ENCODE results near the gene LIX1L. TPM values are rescaled to one million over a fixed set of nuclear protein-coding genes. Genes with fewer than 3 reads are reported as not detected.

The LIX1L gene
- total RNA-seq, 1 experiment from 2014 or later = 34.6 TPM

- DNase-seq (ENCODE audit: low spot score) = no peak
These were observed 64.3 kb downstream of the LIX1L start for GRCh38 chr1:145893306-145894055.

- DNase-seq (ENCODE audit: low spot score) = peak; percentile 77
These were observed 65.2 kb downstream of the LIX1L start for GRCh38 chr1:145892486-145893087.

- DNase-seq (ENCODE audit: low spot score) = peak; percentile 100
These were observed 66.0 kb downstream of the LIX1L start for GRCh38 chr1:145891587-145892485.

- peak; percentile 43 for DNase-seq (ENCODE audit: low spot score)
These were observed 66.7 kb downstream of the LIX1L start for GRCh38 chr1:145891143-145891542.

GRCh38 chr1:145889722-145890121 lies 68.1 kb downstream of the LIX1L start:
- DNase-seq (ENCODE audit: low spot score) = no peak

- DNase-seq (ENCODE audit: low spot score) = no peak
These were observed 70.2 kb downstream of the LIX1L start for GRCh38 chr1:145887631-145888030.

GRCh38 chr1:145886816-145887215 lies 71.0 kb downstream of the LIX1L start:
- no peak for DNase-seq (ENCODE audit: low spot score)

GRCh38 chr1:145886390-145886789 lies 71.4 kb downstream of the LIX1L start:
- no peak for DNase-seq (ENCODE audit: low spot score)

- DNase-seq (ENCODE audit: low spot score) = peak; percentile 76
These were observed 72.0 kb downstream of the LIX1L start, which contains the start of gene ANKRD35 for GRCh38 chr1:145885738-145886287. ANKRD35 (minus strand) TSS chr1:145885866; CDS start chr1:145885758, 108 bp downstream.

- DNase-seq (ENCODE audit: low spot score) = no peak
These were observed 73.1 kb downstream of the LIX1L start for GRCh38 chr1:145884675-145885074.

Other genes starting within 250 kb of the LIX1L start
- gene CD160, start 238.5 kb downstream of the LIX1L start, total RNA-seq (2014; rRNA removed; shearing (Covaris generic)) = not detected in 2 replicates
- gene RNF115, start 133.9 kb downstream of the LIX1L start, total RNA-seq (2014; rRNA removed; shearing (Covaris generic)) = 19.9 and 23.1 TPM in 2 replicates
- gene POLR3C, start 133.8 kb downstream of the LIX1L start, total RNA-seq (2014; rRNA removed; shearing (Covaris generic)) = 50.4 and 63.0 TPM in 2 replicates
- gene NUDT17, start 112.4 kb downstream of the LIX1L start, total RNA-seq (2014; rRNA removed; shearing (Covaris generic)) = 2.7 and 8.2 TPM in 2 replicates
- gene PIAS3, start 98.9 kb downstream of the LIX1L start, total RNA-seq (2014; rRNA removed; shearing (Covaris generic)) = 13.3 and 18.3 TPM in 2 replicates
- not detected in 2 replicates for gene ANKRD35, start 72.2 kb downstream of the LIX1L start, total RNA-seq (2014; rRNA removed; shearing (Covaris generic))
- 0.36 and 0.67 TPM in 2 replicates for gene ITGA10, start 48.0 kb downstream of the LIX1L start, total RNA-seq (2014; rRNA removed; shearing (Covaris generic))
- 40.8 and 41.8 TPM in 2 replicates for gene PEX11B, start 39.3 kb downstream of the LIX1L start, total RNA-seq (2014; rRNA removed; shearing (Covaris generic))
- 461 and 485 TPM in 2 replicates for gene RBM8A, start 30.5 kb downstream of the LIX1L start, total RNA-seq (2014; rRNA removed; shearing (Covaris generic))
- 2.4 and 2.5 TPM in 2 replicates for gene ANKRD34A, start 6.6 kb upstream of the LIX1L start, total RNA-seq (2014; rRNA removed; shearing (Covaris generic))
- gene POLR3GL, start 6.7 kb upstream of the LIX1L start, total RNA-seq (2014; rRNA removed; shearing (Covaris generic)) = 21.0 and 24.0 TPM in 2 replicates
- gene TXNIP, start 38.6 kb upstream of the LIX1L start, total RNA-seq (2014; rRNA removed; shearing (Covaris generic)) = 14.1 and 14.4 TPM in 2 replicates
- not detected in 2 replicates for gene HJV, start 63.7 kb upstream of the LIX1L start, total RNA-seq (2014; rRNA removed; shearing (Covaris generic))
- 0.62 and 2.0 TPM in 2 replicates for gene NBPF10, start 186.8 kb upstream of the LIX1L start, total RNA-seq (2014; rRNA removed; shearing (Covaris generic))